ENCODE measurements around the gene WDR76. TPM values are rescaled to one million over a fixed set of nuclear protein-coding genes. Genes with fewer than 3 reads are reported as not detected.
"Not testable (repeated sequence)": the region's sequence is repeated elsewhere in the genome, so short reads cannot be mapped to it uniquely, and the experiment has no call there.

The WDR76 gene
- total RNA-seq, 6 experiments from 2014 or later: 8.8 to 25.1 (median 20.5) TPM

DNA sequence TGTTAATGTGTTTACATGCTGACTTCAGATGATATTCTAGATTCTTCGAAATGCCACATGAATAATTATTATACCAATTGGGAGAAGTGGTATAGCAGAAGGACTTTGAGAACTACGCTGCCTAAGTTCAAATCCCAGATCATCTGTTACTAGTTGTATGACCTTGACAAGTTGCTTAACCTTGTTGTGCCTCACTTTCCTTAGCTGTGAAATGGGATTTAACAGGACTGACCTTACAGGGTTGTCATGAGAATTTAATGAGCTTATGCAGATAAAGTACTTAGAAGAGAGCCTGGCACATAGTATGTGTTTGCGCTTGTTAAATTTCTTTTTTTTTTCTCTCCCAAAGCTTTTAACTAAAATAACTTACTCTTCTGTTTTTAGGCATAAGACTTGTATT is 24.4 kb downstream of the WDR76 start:
- Mint-ChIP-seq H3K27ac (no peak overlapping the region), H3K4me1 (ENCODE audit: low read depth) (no peaks in the 10 kb centered on the region), H3K27me3 (ENCODE audit: insufficient read depth) (no peaks in the 10 kb centered on the region), H3K4me3 (no peak overlapping the region), H3K9me3 (no peaks in the 10 kb centered on the region), H3K36me3 (ENCODE audit: low read depth) (peaks cover 8% of the 10 kb centered on the region; the same call in 1 of the 2 replicates)
- no peak for TF ChIP-seq CTCF (IDR thresholded peaks at IDR 0.05)
- no peak for DNase-seq

DNA sequence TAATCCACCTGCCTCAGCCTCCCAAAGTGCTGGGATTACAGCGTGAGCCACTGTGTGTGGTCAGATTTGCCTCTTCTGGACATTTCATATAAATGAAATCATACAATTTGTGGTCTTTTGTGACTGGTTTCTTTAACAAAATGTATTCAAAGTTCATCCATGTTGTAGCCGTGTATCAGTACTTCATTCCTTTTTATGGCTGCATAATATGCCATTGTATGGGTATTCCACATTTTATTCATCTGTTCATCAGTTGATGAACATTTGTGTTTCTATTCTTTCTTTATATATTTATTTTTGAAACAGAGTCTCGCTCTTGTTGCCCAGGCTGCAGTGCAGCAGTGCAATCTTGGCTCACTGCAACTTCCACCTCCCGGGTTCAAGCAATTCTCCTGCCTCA is 25.8 kb downstream of the WDR76 start:
- H3K36me3 Mint-ChIP-seq (ENCODE audit: low read depth): peaks cover 8% of the 10 kb centered on the region; the same call in 1 of the 2 replicates
- DNase-seq: no peak
- H3K27me3 Mint-ChIP-seq (ENCODE audit: insufficient read depth): no peaks in the 10 kb centered on the region
- no peak overlapping the region for H3K4me3 Mint-ChIP-seq
- no peak for TF ChIP-seq CTCF (IDR thresholded peaks at IDR 0.05)
- H3K27ac Mint-ChIP-seq: no peak overlapping the region
- no peaks in the 10 kb centered on the region for H3K9me3 Mint-ChIP-seq
- no peaks in the 10 kb centered on the region for H3K4me1 Mint-ChIP-seq (ENCODE audit: low read depth)

DNA sequence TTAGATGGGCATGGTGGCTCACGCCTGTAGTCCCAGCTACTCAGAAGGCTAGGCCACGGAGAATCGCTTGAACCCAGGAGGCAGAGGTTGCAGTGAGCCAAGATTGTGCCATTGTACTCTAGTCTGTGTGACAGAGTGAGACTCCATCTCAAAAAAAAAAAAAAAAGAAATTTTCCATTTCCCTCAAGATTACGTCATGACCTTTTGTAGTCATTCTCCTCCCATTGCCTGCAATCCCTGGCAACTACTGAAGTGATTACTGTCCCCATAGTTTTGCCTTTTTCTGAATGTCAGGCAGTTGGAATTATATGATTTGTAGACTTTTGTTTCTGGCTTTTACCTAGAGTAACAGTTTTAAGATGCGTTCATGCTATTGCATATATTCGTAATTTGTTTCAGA is 28.0 kb downstream of the WDR76 start:
- Mint-ChIP-seq H3K36me3 (ENCODE audit: low read depth) (peaks cover 8% of the 10 kb centered on the region; the same call in 1 of the 2 replicates), H3K4me1 (ENCODE audit: low read depth) (no peaks in the 10 kb centered on the region), H3K9me3 (no peaks in the 10 kb centered on the region), H3K27ac (no peak overlapping the region), H3K4me3 (no peak overlapping the region), H3K27me3 (ENCODE audit: insufficient read depth) (no peaks in the 10 kb centered on the region)
- no peak for TF ChIP-seq CTCF (IDR thresholded peaks at IDR 0.05)
- DNase-seq: no peak

GRCh38 chr15:43859546-43859945 is 32.7 kb downstream of the WDR76 start:
- no peaks in the 10 kb centered on the region for H3K9me3 Mint-ChIP-seq
- H3K27ac Mint-ChIP-seq: no peak overlapping the region
- no peaks in the 10 kb centered on the region for H3K27me3 Mint-ChIP-seq (ENCODE audit: insufficient read depth)
- no peak for DNase-seq
- H3K4me3 Mint-ChIP-seq: no peak overlapping the region
- TF ChIP-seq CTCF (IDR thresholded peaks at IDR 0.05): no peak
- no peaks in the 10 kb centered on the region; the same call in 1 of the 2 replicates for H3K36me3 Mint-ChIP-seq (ENCODE audit: low read depth)
- no peaks in the 10 kb centered on the region for H3K4me1 Mint-ChIP-seq (ENCODE audit: low read depth)

DNA sequence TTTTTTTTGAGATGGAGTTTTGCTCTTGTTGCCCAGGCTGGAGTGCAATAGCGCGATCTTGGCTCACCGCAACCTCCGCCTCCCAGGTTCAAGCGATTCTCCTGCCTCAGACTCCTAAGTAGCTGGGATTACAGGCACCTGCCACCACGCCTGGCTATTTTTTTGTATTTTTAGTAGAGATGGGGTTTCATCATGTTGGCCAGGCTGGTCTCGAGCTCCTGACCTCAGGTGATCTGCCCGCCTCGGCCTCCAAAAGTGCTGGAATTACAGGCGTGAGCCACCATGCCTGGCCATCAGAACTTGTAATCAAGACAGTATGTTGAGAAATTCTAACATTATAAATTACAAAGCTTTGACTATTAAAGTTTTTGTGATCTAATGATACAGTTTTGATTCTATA is 39.8 kb downstream of the WDR76 start:
- H3K27me3 Mint-ChIP-seq (ENCODE audit: insufficient read depth); H3K4me1 Mint-ChIP-seq (ENCODE audit: low read depth); H3K27ac Mint-ChIP-seq; H3K36me3 Mint-ChIP-seq (ENCODE audit: low read depth); H3K9me3 Mint-ChIP-seq; DNase-seq; H3K4me3 Mint-ChIP-seq: not testable (repeated sequence)

GRCh38 chr15:43867096-43867495 is 40.3 kb downstream of the WDR76 start:
- Mint-ChIP-seq H3K27ac (no peak overlapping the region), H3K9me3 (no peaks in the 10 kb centered on the region), H3K36me3 (ENCODE audit: low read depth) (no peaks in the 10 kb centered on the region), H3K27me3 (ENCODE audit: insufficient read depth) (no peaks in the 10 kb centered on the region), H3K4me3 (no peak overlapping the region), H3K4me1 (ENCODE audit: low read depth) (no peaks in the 10 kb centered on the region)
- DNase-seq: no peak
- no peak for TF ChIP-seq CTCF (IDR thresholded peaks at IDR 0.05)

Measured in HFFc6 (cell line).